GM10248 (cell line): ENCODE data around the gene SLC35F5.
"Not testable (repeated sequence)": the region's sequence is repeated elsewhere in the genome, so short reads cannot be mapped to it uniquely, and the experiment has no call there.

Experiments used
- CTCF ChIA-PET: fragments of 300-600 bp; sonication (Branson Sonifier 250); formaldehyde crosslinking; extraction: SDS; loops from one replicate; lab custom pipeline; 2021; ENCODE audit warnings: antibody characterized with exemption; lab: Yijun Ruan, JAX
- POLR2A ChIA-PET: fragments of 350-650 bp; sonication (Branson Sonifier 250); formaldehyde crosslinking; extraction: SDS; loops from one replicate; lab custom pipeline; 2020; ENCODE audit warnings: antibody characterized with exemption; lab: Yijun Ruan, JAX
- DNase-seq: peaks from one replicate; pipeline ENCODE4 v3.0.0; 2012; ENCODE audit errors: extremely low spot score
- TF ChIP-seq, protein P1 (sequence below): IDR thresholded peaks from 2 replicates; pipeline ENCODE4 v1.5.1; 2012; ENCODE audit warnings: mild to moderate bottlenecking, low read depth; ENCODE audit errors: extremely low read depth, missing control alignments, control extremely low read depth

Gene SLC35F5

DNA sequence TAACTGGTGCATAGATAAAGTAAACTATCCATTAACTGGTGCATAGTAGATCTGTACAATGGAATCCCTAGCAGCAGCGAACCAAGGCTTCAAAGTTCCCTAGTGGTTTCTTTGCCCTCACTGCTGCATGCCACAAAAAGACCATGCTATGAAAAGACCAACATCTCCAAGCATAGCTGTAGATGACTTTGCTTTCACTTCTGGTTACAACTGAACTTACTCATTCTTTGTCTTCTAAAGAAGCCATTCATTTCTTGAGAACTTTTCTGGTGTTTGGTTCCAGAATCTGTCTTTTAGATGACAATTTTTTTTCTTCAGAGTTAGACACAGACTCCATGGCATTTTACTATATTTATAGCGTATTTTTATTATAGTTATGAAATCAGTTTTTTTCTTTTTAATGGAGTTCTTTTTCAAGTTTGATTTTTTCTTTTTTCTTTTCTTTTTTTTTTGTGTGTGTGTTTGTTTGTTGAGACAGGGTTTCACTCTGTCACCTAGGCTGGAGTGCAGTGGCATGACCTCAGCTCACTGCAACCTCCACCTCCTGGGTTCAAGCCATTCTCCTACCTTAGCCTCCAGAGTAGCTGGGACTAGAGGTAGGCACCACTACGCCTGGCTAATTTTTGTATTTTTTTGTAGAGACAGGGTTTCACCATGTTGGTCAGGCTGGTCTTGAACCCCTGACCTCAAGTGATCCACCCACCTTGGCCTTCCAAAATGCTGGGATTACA, 63.6 kb downstream of the SLC35F5 start:
- CTCF ChIA-PET, result interaction anchor here (1.4 to 3.3 kb wide), 2 partner anchors 9 to 89 kb away, joined by 4 to 21 read pairs; no protein-coding TSS in a partner anchor

DNA sequence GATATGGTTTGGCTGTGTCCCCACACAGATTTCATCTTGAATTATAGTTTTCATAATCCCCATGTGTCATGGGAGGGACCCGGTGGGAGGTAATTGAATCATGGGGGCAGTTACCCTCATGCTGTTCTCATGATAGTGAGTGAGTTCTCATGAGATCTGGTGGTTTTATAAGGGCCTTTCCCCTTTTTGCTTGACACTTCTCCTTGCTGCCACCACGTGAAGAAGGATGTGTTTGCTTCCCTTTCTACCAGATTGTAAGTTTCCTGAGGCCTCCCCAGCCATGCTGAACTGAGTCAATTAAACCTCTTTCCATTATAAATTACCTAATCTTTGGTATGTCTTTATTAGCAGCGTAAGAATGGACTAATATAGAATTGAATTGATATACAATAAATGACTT, 65.6 kb downstream of the SLC35F5 start:
- not testable (repeated sequence) for DNase-seq

More for the DNA sequence above, 63.6 kb downstream of the SLC35F5 start:
- POLR2A ChIA-PET, result no interaction called here
- peak; percentile 57 for DNase-seq
- TF ChIP-seq, protein P1, sequence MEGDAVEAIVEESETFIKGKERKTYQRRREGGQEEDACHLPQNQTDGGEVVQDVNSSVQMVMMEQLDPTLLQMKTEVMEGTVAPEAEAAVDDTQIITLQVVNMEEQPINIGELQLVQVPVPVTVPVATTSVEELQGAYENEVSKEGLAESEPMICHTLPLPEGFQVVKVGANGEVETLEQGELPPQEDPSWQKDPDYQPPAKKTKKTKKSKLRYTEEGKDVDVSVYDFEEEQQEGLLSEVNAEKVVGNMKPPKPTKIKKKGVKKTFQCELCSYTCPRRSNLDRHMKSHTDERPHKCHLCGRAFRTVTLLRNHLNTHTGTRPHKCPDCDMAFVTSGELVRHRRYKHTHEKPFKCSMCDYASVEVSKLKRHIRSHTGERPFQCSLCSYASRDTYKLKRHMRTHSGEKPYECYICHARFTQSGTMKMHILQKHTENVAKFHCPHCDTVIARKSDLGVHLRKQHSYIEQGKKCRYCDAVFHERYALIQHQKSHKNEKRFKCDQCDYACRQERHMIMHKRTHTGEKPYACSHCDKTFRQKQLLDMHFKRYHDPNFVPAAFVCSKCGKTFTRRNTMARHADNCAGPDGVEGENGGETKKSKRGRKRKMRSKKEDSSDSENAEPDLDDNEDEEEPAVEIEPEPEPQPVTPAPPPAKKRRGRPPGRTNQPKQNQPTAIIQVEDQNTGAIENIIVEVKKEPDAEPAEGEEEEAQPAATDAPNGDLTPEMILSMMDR, result no peak

DNA sequence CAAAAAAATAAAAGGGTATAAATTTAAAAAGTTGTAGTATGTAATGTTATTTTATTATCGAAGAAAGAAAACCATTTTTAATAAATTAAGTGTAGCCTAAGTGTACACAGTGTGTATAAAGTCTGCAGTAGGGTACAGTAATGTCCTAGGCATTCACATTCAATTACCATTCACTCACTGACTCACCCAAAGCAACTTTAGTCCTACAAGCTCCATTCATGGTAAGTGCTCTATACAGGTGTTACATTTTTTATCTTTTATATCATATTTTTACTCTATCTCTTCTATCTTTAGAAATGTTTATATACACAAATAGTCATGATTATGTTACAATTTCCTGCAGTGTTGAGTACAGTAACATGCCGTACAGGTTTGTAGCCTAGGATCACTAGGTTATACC, 69.9 kb downstream of the SLC35F5 start:
- DNase-seq, result no peak
- CTCF ChIA-PET, result interaction anchor here (1.1 to 2.3 kb wide), 5 partner anchors 8 to 83 kb away, joined by 3 to 10 read pairs (median 4); no protein-coding TSS in a partner anchor
- POLR2A ChIA-PET, result interaction anchor here (0.6 kb wide), 1 partner anchor 33 kb away, joined by 3 read pairs; no protein-coding TSS in a partner anchor
- TF ChIP-seq, protein P1, result no peak

More for the DNA sequence above, 65.6 kb downstream of the SLC35F5 start:
- POLR2A ChIA-PET, result not testable (repeated sequence)
- CTCF ChIA-PET, result interaction anchor here (0.8 to 1.2 kb wide), 3 partner anchors 9 to 87 kb away, joined by 3 to 5 read pairs (median 3); no protein-coding TSS in a partner anchor

DNA sequence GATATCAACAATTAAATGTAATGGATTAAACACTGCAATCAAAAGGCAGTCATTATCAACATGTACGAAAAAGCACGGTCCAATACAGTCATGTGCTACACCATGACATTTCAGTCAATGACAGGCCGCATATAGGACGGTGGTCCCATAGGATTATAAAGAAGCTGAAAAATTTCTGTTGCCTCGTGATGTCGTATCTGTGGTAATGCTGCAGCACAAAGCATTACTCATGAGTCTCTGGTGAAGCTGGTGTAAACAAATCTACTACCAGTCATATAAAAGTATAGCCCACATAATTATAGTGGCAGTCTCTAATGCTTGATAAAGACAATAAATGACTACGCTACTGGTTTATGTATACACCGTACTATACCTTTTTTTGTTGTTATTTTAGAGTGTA, 71.0 kb downstream of the SLC35F5 start:
- DNase-seq, result no peak
- ChIA-PET CTCF (interaction anchor here (1.3 to 2.3 kb wide), 4 partner anchors 9 to 82 kb away, joined by 4 to 10 read pairs (median 5); no protein-coding TSS in a partner anchor), POLR2A (no interaction called here)
- TF ChIP-seq, protein P1, result no peak

DNA sequence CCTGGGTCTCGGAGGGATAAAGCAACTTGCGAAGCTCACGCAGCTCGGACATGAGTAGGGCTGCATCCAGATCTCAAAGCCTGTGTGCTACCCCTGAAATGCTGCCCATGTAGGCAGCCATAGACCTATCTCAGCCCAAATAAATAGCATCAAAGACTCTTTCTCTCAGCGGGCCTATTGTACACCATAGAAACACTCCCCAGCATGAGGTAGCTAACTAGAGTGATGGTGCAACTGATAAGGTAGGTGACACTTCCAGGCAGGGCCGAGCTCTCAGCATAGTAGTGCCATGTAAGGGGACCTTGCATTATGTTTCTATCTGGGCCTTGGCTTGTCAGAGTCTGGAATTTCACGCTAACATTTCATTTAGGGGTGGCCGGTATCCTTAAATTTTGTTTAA, 77.0 kb downstream of the SLC35F5 start:
- DNase-seq, result no peak
- POLR2A ChIA-PET, result no interaction called here
- TF ChIP-seq, protein P1, result no peak
- CTCF ChIA-PET, result no interaction called here

DNA sequence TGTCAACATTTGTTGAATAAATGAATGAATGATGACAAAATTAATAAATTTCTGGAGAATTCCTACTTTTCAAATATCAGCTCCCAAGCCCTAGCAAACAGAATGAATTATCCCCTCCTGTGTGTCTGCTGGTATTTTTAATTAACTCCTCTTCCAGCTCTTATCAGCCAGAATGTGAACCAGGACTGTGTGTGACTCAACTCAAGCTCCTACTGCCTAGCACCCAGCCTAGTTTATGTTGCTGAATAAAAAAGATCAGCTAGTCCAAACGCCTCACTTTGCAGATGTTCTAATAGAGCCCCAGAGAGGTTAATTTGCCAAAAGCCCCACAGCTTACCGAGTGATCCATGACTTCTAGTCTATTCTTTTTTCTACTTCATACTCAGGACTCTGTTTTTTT, 79.1 kb downstream of the SLC35F5 start:
- CTCF ChIA-PET, result interaction anchor here (1.0 to 2.0 kb wide), 5 partner anchors 8 to 29 kb away, joined by 3 to 8 read pairs (median 4); no protein-coding TSS in a partner anchor
- POLR2A ChIA-PET, result no interaction called here
- TF ChIP-seq, protein P1, result no peak
- no peak for DNase-seq
